Mononuclear cell (primary cell): ENCODE data around the gene CRIP2. TPM values are rescaled to one million over a fixed set of nuclear protein-coding genes. Genes with fewer than 3 reads are reported as not detected.

Experiments
- H3K27me3 ChIP-seq: 2 replicates; pipeline ENCODE4 v1.6.0; 2011; ENCODE audit warnings: low read length, control low read depth; ENCODE audit not compliant: insufficient read depth
- H3K4me1 ChIP-seq: 2 replicates; pipeline ENCODE4 v1.5.1; 2011; ENCODE audit warnings: mild to moderate bottlenecking, low read length, control low read depth; ENCODE audit not compliant: insufficient read depth
- H3K4me3 ChIP-seq: 2 replicates; pipeline ENCODE4 v1.5.1; 2011; ENCODE audit warnings: mild to moderate bottlenecking, low read length, moderate library complexity
- H3K9me3 ChIP-seq: 2 replicates; pipeline ENCODE4 v1.5.1; 2011; ENCODE audit warnings: low read depth, mild to moderate bottlenecking, control low read depth, low read length
- total RNA-seq: library from RNA; depleted of rRNA; stranded (reverse); fragments of >200 nt; gene quantifications from one replicate; pipeline ENCODE4 v1.2.3, GENCODE V29; 2012

Gene CRIP2
- total RNA-seq, 1 donor, result 10.8 TPM

DNA sequence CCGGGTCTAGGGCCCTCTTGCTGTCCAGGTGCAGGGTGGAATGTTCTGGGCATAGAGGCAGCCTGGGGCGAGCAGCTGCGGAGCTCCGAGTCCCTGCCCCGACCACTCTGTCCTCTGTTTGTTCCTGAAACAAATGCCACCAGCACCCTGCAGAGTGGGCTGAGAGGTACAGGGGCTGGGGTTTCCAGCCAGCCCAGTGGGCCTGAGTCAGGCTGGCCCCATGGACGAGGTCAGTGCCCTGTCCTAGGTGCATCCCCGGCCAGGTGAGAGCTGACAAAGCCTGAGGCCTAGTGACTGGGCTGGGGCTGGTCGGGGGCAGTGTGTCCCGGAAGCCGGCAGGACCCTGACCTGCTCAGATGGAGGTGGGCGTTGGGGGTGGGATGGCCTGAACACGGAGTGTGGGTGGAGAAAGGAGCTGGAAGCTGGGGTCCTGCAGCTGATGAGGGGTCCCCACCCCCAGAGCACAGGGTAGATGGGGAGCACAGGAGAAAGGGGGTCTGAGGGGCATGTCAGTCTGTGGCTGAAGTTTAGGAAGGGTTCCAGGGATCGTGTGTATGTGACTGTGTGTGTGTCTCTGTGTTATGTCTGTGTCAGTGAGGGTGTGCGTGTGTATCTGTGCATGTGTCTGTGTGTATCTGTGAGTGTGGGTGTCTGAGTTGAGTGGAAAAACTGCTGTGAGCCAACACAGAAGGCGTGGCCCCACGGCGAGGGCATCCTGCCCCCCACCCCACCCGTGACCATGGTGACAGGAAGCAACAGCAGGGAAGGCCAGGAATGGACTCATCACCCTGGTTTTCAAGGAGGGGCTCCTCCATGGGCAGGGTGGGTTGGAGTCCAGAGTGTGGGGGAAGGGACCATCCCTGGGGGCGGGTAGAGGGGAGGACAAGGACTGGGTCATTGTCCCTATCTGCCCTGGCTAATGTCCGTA, 9.7 kb downstream of the CRIP2 start:
- H3K4me3 ChIP-seq, result no peak overlapping the region
- H3K9me3 ChIP-seq, result no peaks in the 10 kb centered on the region
- H3K4me1 ChIP-seq, result peaks cover 92% of the 10 kb centered on the region
- peaks cover 12% of the 10 kb centered on the region for H3K27me3 ChIP-seq

DNA sequence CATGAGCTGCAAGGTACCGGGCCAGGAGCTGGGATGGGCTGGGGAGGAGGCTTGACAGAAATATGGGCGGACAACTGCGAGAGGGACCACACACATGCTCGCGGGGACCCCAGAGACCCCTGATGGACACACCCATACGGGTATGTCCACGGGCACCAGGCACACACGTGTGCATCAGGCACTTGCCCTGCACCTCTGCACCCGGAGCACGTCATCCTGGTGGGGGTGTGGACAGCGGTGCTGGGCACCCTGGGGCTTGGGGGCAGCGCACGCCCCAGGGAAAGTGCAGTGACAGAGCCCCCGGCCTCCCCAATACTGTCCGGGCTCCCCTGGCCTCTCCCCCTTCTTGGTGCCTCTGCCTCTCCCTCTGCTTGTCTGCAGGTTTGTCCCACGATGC, 10.4 kb downstream of the CRIP2 start:
- H3K4me3 ChIP-seq, result no peak overlapping the region
- H3K9me3 ChIP-seq, result no peaks in the 10 kb centered on the region
- peaks cover 6% of the 10 kb centered on the region for H3K27me3 ChIP-seq
- H3K4me1 ChIP-seq, result peaks cover 95% of the 10 kb centered on the region

DNA sequence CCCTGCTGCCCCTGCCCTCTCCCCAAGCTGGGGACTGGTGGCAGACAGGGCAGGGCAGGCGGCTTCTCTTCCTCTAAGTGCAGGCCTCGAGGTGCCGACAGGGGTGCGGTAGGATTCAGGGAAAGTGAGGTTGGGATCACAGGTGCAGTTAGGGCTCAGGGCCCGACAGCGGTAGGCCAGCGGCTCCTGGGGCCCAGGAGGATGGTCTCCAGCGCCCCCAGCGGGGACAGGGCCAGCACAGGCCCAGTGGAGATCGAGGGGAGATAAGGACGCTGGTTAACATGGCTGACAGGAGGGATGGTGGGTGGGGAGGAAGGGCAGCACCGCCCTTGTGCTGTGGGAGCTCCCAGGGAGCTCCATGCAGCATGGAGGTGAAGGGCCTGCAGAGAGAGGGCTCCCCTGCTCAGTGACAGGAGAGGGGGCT, 11.1 kb downstream of the CRIP2 start:
- Histone ChIP-seq H3K27me3 (peaks cover 5% of the 10 kb centered on the region), H3K4me1 (peaks cover 88% of the 10 kb centered on the region), H3K4me3 (no peak overlapping the region), H3K9me3 (no peaks in the 10 kb centered on the region)

DNA sequence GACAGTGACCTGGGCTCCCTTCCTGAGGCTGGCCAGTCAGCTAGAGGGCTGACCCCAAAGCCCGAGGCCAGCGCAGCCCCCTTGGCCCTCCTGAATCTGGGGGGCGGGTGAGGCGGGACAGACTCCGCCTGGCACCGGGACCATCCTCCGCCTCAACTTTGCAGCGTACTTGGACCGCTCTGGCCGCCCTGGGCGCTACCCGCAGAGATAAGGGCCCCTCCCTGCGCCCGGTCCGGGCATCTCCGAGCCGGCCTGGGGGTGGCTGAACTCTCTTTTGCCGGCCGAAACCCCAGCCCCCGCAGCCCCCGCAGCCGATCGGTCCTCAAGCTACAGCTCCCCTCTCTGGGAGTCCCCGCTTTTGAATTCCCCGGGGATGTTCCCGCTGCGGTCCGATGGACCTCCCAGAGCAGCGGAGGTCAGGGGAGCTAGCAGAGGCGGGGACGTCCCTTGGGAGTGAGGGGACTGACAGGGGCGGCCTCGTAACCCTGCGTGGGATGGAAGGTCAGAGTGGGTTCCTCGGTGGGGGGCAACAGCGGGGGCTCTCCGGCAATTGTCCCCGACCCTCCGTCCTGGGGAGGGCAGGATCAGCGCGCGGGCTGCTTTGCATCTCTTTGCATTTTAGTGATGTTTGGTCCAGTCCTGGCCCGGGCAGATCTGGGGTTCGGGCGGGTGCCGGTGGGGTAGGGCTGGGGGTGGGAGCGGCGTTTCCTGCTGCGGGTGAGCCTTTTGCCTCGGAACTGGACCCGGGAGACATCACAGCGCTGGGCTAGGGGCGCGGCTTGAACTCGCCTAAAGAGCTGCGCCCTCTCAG, 11.7 kb downstream of the CRIP2 start, which contains the start of gene CRIP1:
CRIP1 (plus strand) TSS at position 724 of the 811 bp plus-strand sequence. CDS start 374 bp downstream, outside the sequence.
- Histone ChIP-seq H3K27me3 (peaks cover 5% of the 10 kb centered on the region), H3K4me1 (peaks cover 81% of the 10 kb centered on the region), H3K4me3 (peak within 1 kb of the TSS; percentile 66), H3K9me3 (no peaks in the 10 kb centered on the region)

DNA sequence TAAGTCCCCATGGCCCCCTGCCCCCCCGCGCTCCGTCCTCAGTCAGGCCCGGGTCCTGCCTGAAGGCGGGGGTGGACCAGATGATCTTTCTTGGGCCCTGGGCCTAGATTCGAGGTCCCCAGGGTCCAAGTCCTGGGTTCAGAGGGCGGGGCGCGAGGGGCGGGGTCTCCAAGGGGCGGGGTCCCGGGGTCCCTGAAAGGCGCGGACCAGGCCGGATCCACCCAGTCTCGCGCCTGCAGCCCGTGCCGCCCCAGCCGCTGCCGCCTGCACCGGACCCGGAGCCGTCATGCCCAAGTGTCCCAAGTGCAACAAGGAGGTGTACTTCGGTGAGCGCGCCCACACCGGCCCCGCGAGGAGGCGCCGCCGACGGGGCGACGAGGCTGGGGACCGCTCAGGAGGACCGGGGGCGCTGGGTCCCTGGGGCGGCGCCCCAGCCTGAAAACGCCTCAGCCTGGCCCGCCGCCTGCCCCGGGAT, 12.4 kb downstream of the CRIP2 start:
- Histone ChIP-seq H3K4me3 (peak overlapping the region; percentile 66), H3K27me3 (peaks cover 5% of the 10 kb centered on the region)

DNA sequence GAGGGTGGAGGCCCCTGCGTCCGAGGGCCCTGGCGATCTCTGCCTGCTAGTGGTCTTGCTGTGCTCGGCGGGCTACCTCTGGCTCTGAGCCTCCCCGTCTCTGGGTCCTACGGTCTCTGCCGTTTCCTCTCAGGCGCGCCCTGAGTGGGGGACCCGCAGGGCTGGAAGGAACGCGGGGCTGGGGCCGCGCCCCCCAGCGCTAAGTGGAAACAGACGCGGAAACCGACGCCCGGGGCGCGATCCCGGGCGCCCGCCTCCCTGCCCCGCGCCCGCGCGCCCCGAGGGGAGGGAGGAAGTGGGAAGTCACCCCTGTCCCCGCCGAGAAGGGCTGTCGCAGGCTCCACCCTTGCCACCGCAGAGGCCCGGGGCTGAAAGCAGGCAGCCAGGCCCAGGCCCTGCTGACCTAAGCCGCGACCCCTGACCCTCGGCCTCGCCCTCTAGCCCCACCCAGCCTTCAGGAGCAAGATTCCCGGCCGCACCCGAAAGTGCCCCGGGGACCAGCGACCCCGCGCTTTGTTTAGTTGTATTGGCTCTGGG, 12.9 kb downstream of the CRIP2 start:
- peaks cover 76% of the 10 kb centered on the region for H3K4me1 ChIP-seq
- H3K4me3 ChIP-seq, result peak overlapping the region; percentile 66
- H3K27me3 ChIP-seq, result peaks cover 5% of the 10 kb centered on the region
- H3K9me3 ChIP-seq, result no peaks in the 10 kb centered on the region

More for the DNA sequence above, 12.4 kb downstream of the CRIP2 start:
- H3K9me3 ChIP-seq, result no peaks in the 10 kb centered on the region
- peaks cover 80% of the 10 kb centered on the region for H3K4me1 ChIP-seq

DNA sequence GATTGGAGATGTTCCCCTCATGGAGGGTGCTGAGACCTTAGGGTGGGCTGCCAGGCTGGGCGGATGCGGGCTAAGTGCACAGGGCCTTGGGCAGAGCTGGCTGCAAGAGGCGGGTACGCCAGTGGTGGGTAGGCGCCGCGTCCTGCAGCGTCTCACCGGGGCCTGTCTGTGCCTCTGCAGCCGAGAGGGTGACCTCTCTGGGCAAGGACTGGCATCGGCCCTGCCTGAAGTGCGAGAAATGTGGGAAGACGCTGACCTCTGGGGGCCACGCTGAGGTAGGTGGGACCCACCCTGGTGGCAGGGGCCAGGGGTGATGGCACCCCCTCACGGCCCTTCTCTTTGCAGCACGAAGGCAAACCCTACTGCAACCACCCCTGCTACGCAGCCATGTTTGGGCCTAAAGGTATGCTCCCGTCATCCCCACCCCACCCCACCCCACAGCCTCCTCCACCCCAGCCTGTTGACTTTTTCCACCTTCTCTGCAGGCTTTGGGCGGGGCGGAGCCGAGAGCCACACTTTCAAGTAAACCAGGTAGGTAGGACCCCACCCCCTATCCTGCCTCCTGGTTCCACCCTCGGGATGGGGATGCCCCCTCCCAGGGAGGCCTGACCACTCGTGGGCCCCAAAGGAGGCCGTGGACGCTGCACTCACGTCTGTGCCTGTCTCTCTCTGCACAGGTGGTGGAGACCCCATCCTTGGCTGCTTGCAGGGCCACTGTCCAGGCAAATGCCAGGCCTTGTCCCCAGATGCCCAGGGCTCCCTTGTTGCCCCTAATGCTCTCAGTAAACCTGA, 13.6 kb downstream of the CRIP2 start:
- Histone ChIP-seq H3K9me3 (no peaks in the 10 kb centered on the region), H3K4me1 (peaks cover 69% of the 10 kb centered on the region), H3K27me3 (peaks cover 5% of the 10 kb centered on the region), H3K4me3 (peak overlapping the region; percentile 66)

DNA sequence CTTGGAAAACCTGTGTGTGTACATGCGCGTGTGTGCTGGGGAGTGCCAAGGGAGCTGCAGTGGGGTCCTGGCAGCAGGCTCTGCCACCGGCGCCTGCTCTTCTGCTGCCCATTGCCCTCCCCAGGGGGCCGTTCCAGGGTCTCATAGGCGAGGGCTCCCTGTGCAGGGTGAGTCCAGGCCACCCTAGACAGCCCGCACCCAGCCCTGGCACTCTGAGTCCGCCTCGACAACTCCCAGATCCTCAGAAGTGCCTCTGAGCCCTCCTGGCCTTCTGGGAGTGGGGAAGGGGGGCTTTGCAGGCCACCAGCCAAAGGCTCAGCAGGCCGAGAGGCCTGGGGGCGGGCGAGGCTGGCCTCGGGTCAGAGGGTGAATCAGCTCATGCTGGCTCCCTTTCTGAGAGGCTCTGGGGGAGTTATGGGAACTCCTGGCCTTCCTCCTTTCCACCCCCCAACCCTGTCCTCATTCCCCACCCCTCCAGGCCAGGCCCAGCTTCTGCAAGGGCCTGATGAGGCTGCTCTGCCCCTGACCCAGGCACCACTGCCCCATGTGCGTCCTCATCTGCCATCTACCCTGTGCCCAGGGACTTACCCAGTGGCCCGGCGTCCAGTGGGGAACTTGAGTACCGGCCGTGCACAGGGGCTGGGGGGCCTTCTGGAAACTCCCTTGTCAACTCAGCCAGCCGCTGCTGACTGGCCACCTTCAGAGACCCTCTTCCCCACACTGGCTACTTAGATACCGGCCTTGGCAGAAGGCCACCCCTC, 14.3 kb downstream of the CRIP2 start:
- H3K9me3 ChIP-seq, result no peaks in the 10 kb centered on the region
- H3K4me3 ChIP-seq, result peak overlapping the region; percentile 68
- peaks cover 5% of the 10 kb centered on the region for H3K27me3 ChIP-seq
- H3K4me1 ChIP-seq, result peaks cover 61% of the 10 kb centered on the region

DNA sequence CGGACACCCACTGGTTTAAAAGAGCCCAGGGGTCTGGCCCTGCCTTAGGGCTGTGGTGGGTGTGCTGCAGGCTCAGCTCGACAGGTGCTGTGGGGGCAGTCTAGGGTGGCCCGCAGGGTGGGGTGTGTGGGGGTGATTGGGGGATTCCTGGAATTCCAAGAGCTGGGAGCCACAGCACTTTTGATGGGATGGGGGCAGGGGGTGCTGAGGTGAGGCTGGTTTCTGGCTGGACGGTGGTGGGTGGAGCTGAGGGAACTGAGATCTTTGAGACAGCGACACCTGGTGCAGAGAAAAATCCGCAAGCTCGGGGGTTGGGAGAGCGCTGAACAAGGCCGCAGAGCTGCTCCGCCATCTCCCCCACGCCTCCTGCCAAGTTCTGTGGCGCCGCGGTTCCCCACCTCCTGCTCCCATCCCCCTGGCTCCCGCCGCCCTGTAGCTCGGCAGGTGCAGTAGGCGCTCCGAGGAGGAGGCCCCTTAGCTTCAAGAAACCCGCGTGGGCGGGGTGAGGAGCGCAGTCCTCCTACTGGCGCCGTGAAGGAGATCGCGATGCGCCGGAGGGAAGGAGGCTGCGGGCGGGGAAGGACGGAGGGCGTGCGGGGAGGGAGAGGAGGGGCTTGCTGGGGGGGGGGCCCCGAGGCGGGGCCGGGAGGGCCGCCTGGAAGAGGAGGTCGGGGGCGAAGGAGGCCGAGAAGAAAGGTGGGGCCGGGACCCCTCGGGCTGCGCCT, 15.1 kb downstream of the CRIP2 start:
- H3K4me1 ChIP-seq, result peaks cover 54% of the 10 kb centered on the region

DNA sequence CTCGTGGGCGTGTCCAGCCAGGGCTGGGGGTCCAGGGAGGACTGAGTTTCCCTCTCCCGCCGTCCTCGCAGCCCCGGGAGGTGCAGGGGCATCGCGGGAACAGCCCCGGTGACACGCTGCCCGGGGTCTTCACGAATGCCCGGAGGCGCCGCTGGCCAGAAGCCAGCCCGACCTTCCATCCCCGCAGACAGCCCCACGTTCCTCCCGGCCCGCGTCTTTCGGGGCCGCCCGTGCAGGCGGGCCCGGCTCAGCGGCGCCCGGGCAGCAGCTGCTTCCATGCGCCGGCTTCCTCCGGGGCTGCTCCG, 15.6 kb downstream of the CRIP2 start:
- peak overlapping the region; percentile 68 for H3K4me3 ChIP-seq
- H3K4me1 ChIP-seq, result peaks cover 49% of the 10 kb centered on the region
- H3K27me3 ChIP-seq, result peaks cover 5% of the 10 kb centered on the region
- no peaks in the 10 kb centered on the region for H3K9me3 ChIP-seq

More for the DNA sequence above, 15.1 kb downstream of the CRIP2 start:
- peak overlapping the region; percentile 68 for H3K4me3 ChIP-seq
- H3K27me3 ChIP-seq, result peaks cover 5% of the 10 kb centered on the region
- H3K9me3 ChIP-seq, result no peaks in the 10 kb centered on the region

DNA sequence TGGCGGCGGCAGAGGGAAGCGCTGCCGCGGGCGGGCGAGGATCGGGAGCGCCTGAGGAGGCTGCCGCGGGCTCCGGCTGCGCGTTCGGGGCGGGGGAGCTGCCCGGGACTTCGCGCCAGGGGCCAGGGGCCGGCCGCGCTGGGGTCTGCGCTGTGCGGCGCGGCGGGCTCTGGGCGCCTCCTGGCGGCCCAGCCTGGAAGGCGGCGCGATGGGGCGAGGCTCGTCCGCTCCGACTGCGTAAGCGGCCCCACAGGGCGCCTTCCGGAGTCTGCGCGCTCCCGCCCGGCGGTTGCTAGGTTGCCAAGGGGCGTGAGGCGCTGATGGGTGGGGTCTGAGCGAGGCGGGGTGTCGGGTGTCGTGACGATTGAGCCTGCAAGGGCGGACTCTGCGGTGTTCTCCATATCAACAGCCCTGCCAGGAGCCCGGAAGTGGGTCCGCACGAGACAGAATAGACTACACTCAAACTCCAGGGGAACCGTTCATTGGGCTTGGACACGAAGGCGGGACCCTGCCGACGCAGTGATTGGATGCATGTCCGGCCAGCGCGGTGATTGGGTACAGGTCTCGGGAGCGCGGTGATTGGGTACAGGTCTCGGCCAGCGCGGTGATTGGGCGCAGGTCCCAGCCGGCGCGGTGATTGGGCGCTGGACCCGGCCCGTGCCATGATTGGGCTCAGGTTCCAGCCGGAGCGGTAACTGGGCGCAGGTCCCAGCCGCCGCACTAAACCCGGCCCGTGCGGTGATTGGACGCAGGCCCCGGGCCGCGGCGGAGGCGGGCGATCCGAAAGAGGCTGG, 16.1 kb downstream of the CRIP2 start, which contains the start of gene TEDC1:
TEDC1 (plus strand) TSS at position 675 of the 794 bp plus-strand sequence. CDS start 130 bp downstream, outside the sequence.
- Histone ChIP-seq H3K4me1 (peaks cover 43% of the 10 kb centered on the region), H3K9me3 (no peaks in the 10 kb centered on the region), H3K27me3 (peaks cover 3% of the 10 kb centered on the region), H3K4me3 (peak within 1 kb of the TSS; percentile 68)

DNA sequence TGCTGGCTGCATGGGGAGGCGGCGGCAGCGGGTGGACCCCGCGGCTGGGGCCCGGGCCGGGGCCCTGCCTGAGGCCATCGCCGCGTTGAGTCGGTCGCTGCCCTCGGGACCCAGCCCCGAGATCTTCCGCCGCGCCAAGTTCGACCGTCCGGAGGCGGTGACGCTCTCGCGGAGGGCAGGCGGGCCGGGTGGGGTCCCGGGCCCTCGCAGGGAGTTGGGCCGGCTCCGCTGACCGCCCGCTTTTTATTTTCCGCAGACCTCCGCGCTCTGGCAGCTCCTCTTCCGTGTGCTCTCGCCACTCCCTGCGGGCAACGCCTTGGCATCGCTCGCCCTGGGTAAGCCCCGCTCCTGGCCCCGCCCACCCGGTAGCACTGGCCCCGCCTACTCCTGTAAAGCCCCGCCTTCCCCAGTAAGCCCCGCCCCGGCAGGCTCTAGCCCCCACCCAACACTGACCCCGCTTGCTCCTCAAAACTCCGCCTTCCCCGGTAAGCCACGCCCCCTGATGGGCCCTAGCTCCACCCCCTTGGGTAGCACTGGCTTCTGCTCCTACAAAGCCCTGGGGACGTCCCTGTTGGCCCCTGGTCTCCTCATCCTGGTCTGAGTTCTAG, 16.8 kb downstream of the CRIP2 start:
- Histone ChIP-seq H3K4me1 (peaks cover 36% of the 10 kb centered on the region), H3K27me3 (no peaks in the 10 kb centered on the region), H3K9me3 (no peaks in the 10 kb centered on the region), H3K4me3 (peak overlapping the region; percentile 68)
